VCaP (cell line): Measurements from ENCODE around the gene DHRS7B.

ENCODE experiments used
- H3K27ac ChIP-seq: fragments of 450-650 bp; 2 replicates; pipeline ENCODE4 v1.5.1; 2017
- CTCF ChIP-seq: fragments of 450-650 bp; conservative IDR thresholded peaks from 2 replicates; pipeline ENCODE4 v1.5.1; 2017; ENCODE audit warnings: mild to moderate bottlenecking, moderate library complexity

Gene DHRS7B

GRCh38 chr17:21233581-21234347 lies 107.0 kb downstream of the DHRS7B start:
- no peak overlapping the region for H3K27ac ChIP-seq
- no peak for TF ChIP-seq CTCF

GRCh38 chr17:21235921-21236320 lies 109.2 kb downstream of the DHRS7B start:
- H3K27ac ChIP-seq = no peak overlapping the region
- no peak for TF ChIP-seq CTCF

GRCh38 chr17:21239680-21240368 lies 113.1 kb downstream of the DHRS7B start:
- no peak overlapping the region for H3K27ac ChIP-seq

GRCh38 chr17:21240369-21241055 lies 113.7 kb downstream of the DHRS7B start:
- H3K27ac ChIP-seq = no peak overlapping the region
- TF ChIP-seq CTCF = no peak

More at GRCh38 chr17:21239680-21240368, 113.1 kb downstream of the DHRS7B start:
- peak; percentile 68 for TF ChIP-seq CTCF
